Spinal cord (tissue), 10 donors: ENCODE data around the gene SUFU. TPM values are rescaled to one million over a fixed set of nuclear protein-coding genes. Genes with fewer than 3 reads are reported as not detected.
A peak's percentile ranks its signal among the peaks of the same experiment; 100 is the strongest.

ENCODE experiments used
- DNase-seq, 6 donors: peaks; one replicate each; pipeline versions ENCODE4 v3.0.0 to v3.0.0-alpha.2; 2013 to 2015; ENCODE audit warnings: low spot score in 6 of 6, low read depth in 4 of 6
- H3K27ac ChIP-seq: one replicate; pipeline ENCODE4 v1.5.1; 2013; ENCODE audit warnings: low read depth, low read length, control low read depth
- H3K27me3 ChIP-seq: one replicate; pipeline ENCODE4 v1.6.1; 2013; ENCODE audit warnings: low read length; ENCODE audit not compliant: control insufficient read depth, insufficient read depth
- H3K36me3 ChIP-seq: one replicate; pipeline ENCODE4 v1.6.1; 2013; ENCODE audit warnings: low read length; ENCODE audit not compliant: control insufficient read depth, insufficient read depth
- H3K4me1 ChIP-seq: one replicate; pipeline ENCODE4 v1.6.1; 2013; ENCODE audit warnings: low read length; ENCODE audit not compliant: control insufficient read depth, insufficient read depth
- H3K4me3 ChIP-seq: one replicate; pipeline ENCODE4 v1.5.1; 2013; ENCODE audit warnings: low read depth, low read length, control low read depth
- H3K9me3 ChIP-seq: one replicate; pipeline ENCODE4 v1.6.1; 2013; ENCODE audit warnings: low read length; ENCODE audit not compliant: control insufficient read depth, insufficient read depth
- WGBS: methylation state at CpG from one replicate; pipeline ENCODE4 v1.1.5; 2013; ENCODE audit warnings: missing lambda C conversion rate; ENCODE audit not compliant: insufficient coverage; 5-methylcytosine and 5-hydroxymethylcytosine counted together
- polyA plus RNA-seq, 2 donors: library from polyadenylated mRNA; unstranded; fragments of 120-200 nt; gene quantifications; one replicate each; pipeline ENCODE4 v1.2.1, GENCODE V29; 2013; ENCODE audit not compliant: insufficient read length in 2 of 2
- total RNA-seq, 2 donors: library from RNA; depleted of rRNA in 1 of 2; stranded (reverse); fragments of 120-200 nt in 1 of 2; fragments of >200 nt in 1 of 2; gene quantifications; one replicate each; pipeline versions ENCODE4 v1.2.3 to v1.2.4, GENCODE V29; 2013 to 2014
- donor health status: healthy.

SUFU gene
- total and polyA plus RNA-seq, 4 donors: 6.8 to 27.0 (median 17.9) TPM

GRCh38 chr10:102509387-102509786 lies 5.6 kb downstream of the SUFU start:
- H3K4me1 ChIP-seq: peaks cover 8% of the 10 kb centered on the region
- no peak overlapping the region for H3K4me3 ChIP-seq
- H3K27ac ChIP-seq: no peak overlapping the region
- no peak for DNase-seq
- H3K27me3 ChIP-seq: no peaks in the 10 kb centered on the region
- H3K9me3 ChIP-seq: no peaks in the 10 kb centered on the region
- WGBS: 100% methylated on average over 1 of the region's 2 CpGs
- peaks cover 40% of the 10 kb centered on the region for H3K36me3 ChIP-seq

DNA sequence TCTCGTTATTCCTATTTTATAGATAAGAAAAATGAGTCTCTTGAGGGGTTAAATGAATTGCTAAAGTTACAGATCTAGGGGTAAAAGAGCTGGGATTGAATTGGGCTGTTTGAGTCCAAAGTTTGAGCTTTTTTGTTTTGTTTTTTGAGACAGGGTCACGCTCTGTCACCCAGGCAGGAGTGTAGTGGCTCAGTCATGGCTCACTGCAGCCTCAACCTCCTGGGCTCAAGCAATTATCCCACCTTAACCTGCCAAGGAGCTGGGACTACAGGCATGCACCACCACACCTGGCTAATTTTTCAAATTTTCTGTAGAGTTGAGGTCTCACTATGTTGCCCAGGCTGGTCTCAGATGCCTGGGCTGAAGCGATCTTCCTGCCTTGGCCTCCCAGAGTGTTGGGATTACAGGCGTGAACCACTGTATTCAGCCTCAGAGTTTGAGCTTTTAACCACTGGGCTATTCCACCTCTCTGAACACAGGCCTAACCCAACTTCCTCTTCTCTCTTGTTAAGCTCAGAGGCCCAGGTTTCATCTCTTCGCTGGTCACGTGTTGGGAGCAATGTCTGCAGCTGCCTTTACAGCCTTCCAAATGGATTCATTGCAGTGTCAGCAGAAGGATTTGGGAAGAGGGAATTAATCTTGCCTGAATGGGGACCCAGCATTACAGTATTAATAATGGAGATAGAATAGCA lies 8.0 kb downstream of the SUFU start:
- peaks cover 47% of the 10 kb centered on the region for H3K36me3 ChIP-seq
- no peak overlapping the region for H3K27ac ChIP-seq
- H3K9me3 ChIP-seq: no peaks in the 10 kb centered on the region
- peak in 1 of 6 donors; percentile 56 for DNase-seq
- H3K4me1 ChIP-seq: peaks cover 6% of the 10 kb centered on the region
- 65% methylated on average over 2 of the region's 6 CpGs for WGBS
- H3K27me3 ChIP-seq: no peaks in the 10 kb centered on the region
- H3K4me3 ChIP-seq: no peak overlapping the region

- Histone ChIP-seq H3K27me3 (no peaks in the 10 kb centered on the region), H3K9me3 (no peaks in the 10 kb centered on the region), H3K27ac (no peak overlapping the region), H3K4me3 (no peak overlapping the region), H3K4me1 (peaks cover 6% of the 10 kb centered on the region), H3K36me3 (peaks cover 48% of the 10 kb centered on the region)
- DNase-seq: no peak
- WGBS: 79% methylated on average over 9 of the region's 12 CpGs
Observed at GRCh38 chr10:102514487-102515311, 10.9 kb downstream of the SUFU start.

DNA sequence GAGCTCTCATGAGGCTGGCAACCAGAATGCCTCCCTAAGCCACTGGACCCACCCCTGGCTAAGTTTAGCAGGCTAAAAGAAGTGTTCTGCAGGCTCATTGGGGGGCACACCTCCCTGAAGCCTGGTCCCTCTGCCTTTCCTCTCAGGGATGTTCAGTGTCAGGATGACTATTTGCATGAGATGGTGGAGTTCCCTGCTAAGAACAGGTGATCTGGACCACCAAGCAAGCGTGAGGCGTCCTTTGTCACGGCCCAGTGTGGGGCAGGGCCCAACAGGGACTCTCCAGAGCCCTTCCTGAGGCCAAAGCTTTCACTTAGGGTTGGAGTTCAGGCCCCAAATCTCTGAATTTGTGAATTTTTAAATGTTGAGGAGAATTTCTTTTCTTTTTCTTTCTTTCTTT lies 12.0 kb downstream of the SUFU start:
- no peak overlapping the region for H3K27ac ChIP-seq
- H3K27me3 ChIP-seq: no peaks in the 10 kb centered on the region
- DNase-seq: no peak
- peaks cover 6% of the 10 kb centered on the region for H3K4me1 ChIP-seq
- no peak overlapping the region for H3K4me3 ChIP-seq
- WGBS: 95% methylated on average over 3 of the region's 3 CpGs
- no peaks in the 10 kb centered on the region for H3K9me3 ChIP-seq
- peaks cover 40% of the 10 kb centered on the region for H3K36me3 ChIP-seq

- Histone ChIP-seq H3K27me3 (no peaks in the 10 kb centered on the region), H3K27ac (no peak overlapping the region), H3K36me3 (peaks cover 39% of the 10 kb centered on the region), H3K4me1 (peaks cover 6% of the 10 kb centered on the region), H3K4me3 (no peak overlapping the region), H3K9me3 (no peaks in the 10 kb centered on the region)
- no CpG with 5 or more reads among the region's 3 CpGs for WGBS
- no peak for DNase-seq
Observed at GRCh38 chr10:102517553-102517952, 13.8 kb downstream of the SUFU start.

- Histone ChIP-seq H3K4me3 (no peak overlapping the region), H3K27me3 (no peaks in the 10 kb centered on the region), H3K4me1 (peaks cover 8% of the 10 kb centered on the region), H3K9me3 (no peaks in the 10 kb centered on the region), H3K36me3 (peaks cover 28% of the 10 kb centered on the region), H3K27ac (no peak overlapping the region)
- 93% methylated on average over 9 of the region's 12 CpGs for WGBS
- no peak for DNase-seq
Observed at GRCh38 chr10:102519246-102519825, 15.6 kb downstream of the SUFU start.

DNA sequence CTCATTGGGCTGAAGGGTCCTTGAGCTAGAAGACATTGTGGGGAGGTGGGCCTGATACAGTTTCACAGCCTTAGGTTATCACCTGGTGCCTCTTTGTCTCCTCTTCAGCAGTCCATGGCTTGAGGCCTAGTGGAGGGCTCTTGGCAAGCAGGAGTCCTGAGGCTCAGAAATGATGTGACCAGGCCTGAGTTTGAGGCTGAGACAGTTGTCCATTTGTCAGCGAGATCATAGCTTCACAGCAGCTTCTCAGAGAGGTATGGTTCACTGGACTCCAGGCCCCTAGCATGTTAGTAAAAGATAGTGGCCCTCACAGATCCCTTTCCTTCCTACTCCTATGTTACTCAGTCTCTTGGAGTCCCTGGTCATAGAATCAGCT lies 19.1 kb downstream of the SUFU start:
- Histone ChIP-seq H3K4me1 (peaks cover 3% of the 10 kb centered on the region), H3K4me3 (no peak overlapping the region), H3K27ac (no peak overlapping the region), H3K36me3 (peaks cover 22% of the 10 kb centered on the region), H3K27me3 (no peaks in the 10 kb centered on the region), H3K9me3 (no peaks in the 10 kb centered on the region)
- 100% methylated on average over 1 of the region's 1 CpG for WGBS
- no peak for DNase-seq

GRCh38 chr10:102523250-102524029 lies 19.7 kb downstream of the SUFU start:
- peaks cover 21% of the 10 kb centered on the region for H3K36me3 ChIP-seq
- peak in 1 of 6 donors; percentile 17 for DNase-seq
- peaks cover 3% of the 10 kb centered on the region for H3K4me1 ChIP-seq
- no peak overlapping the region for H3K27ac ChIP-seq
- WGBS: 55% methylated on average over 5 of the region's 7 CpGs
- H3K9me3 ChIP-seq: no peaks in the 10 kb centered on the region
- H3K4me3 ChIP-seq: no peak overlapping the region
- no peaks in the 10 kb centered on the region for H3K27me3 ChIP-seq

DNA sequence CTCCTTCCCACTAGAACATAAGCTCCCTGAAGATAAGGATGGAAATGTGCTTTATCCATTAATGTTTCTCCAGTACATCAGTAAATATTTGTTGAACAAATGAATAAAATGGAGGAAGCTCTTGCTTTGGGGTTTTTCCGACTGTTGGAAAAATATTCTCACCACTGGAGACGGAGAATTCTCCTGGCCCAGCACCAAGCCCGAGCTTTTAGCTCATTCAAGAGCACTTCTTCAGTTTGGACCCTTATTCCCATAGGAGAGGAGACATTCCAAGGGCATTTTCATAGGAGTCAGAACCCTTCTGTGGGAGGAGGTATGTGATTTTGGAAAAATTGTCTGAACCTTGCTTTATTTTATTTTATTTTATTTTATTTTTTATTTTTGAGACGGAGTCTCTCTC lies 21.0 kb downstream of the SUFU start:
- WGBS: 100% methylated on average over 1 of the region's 4 CpGs

More for the DNA sequence above, 21.0 kb downstream of the SUFU start:
- DNase-seq: no peak
- H3K27ac ChIP-seq: no peak overlapping the region
- H3K4me1 ChIP-seq: peaks cover 3% of the 10 kb centered on the region
- H3K36me3 ChIP-seq: peaks cover 18% of the 10 kb centered on the region
- H3K4me3 ChIP-seq: no peak overlapping the region
- no peaks in the 10 kb centered on the region for H3K27me3 ChIP-seq
- H3K9me3 ChIP-seq: no peaks in the 10 kb centered on the region
